Esophagus squamous epithelium (tissue), 5 donors: Measurements from ENCODE around the gene FOXP3. TPM values are rescaled to one million over a fixed set of nuclear protein-coding genes. Genes with fewer than 3 reads are reported as not detected.

ENCODE experiments used
- DNase-seq: peaks from one replicate; lab custom pipeline; 2025; lab: John Stamatoyannopoulos, UW
- H3K27ac ChIP-seq, 4 donors: fragments of 200-600 bp; sonication (generic); one replicate each; pipeline ENCODE4 v1.5.1; 2016 to 2019; ENCODE audit warnings: mild to moderate bottlenecking in 1 of 4
- H3K27me3 ChIP-seq, 4 donors: fragments of 200-600 bp; sonication (generic); 1 replicate in 3 of 4; 2 replicates in 1 of 4; pipeline versions ENCODE4 v1.5.1 to v1.6.0; 2017 to 2021; ENCODE audit warnings: antibody characterized with exemption in 1 of 4
- H3K36me3 ChIP-seq, 3 donors: fragments of 200-600 bp; sonication (generic); one replicate each; pipeline ENCODE4 v1.5.1; 2016 to 2019
- H3K4me1 ChIP-seq, 3 donors: fragments of 200-600 bp; sonication (generic); one replicate each; pipeline ENCODE4 v1.5.1; 2017 to 2019
- H3K4me3 ChIP-seq, 4 donors: fragments of 200-600 bp; sonication (generic); 1 replicate in 3 of 4; 2 replicates in 1 of 4; pipeline ENCODE4 v1.5.1; 2016 to 2019; ENCODE audit warnings: mild to moderate bottlenecking in 2 of 4, moderate library complexity in 1 of 4
- H3K9me3 ChIP-seq, 3 donors: fragments of 200-600 bp; sonication (generic); one replicate each; pipeline ENCODE4 v1.5.1; 2016 to 2019
- CTCF ChIP-seq, 6 experiments: fragments of 450-650 bp in 4 of 6; fragments of 200-600 bp in 2 of 6; sonication (generic) in 2 of 6; IDR thresholded peaks; one replicate each; pipeline ENCODE4 v1.5.1; 2016 to 2019; ENCODE audit warnings: antibody characterized with exemption in 6 of 6, mild to moderate bottlenecking in 4 of 6, moderate library complexity in 4 of 6
- POLR2A ChIP-seq, 4 donors: fragments of 450-650 bp; IDR thresholded peaks; one replicate each; pipeline ENCODE4 v1.6.1; 2017; ENCODE audit warnings: antibody characterized with exemption in 4 of 4, mild to moderate bottlenecking in 4 of 4, moderate library complexity in 3 of 4
- WGBS, 2 donors: methylation state at CpG; one replicate each; pipeline ENCODE4 v1.1.5; 2018; 5-methylcytosine and 5-hydroxymethylcytosine counted together
- intact Hi-C: fragments of 100-400 bp; cut with DNase I; formaldehyde crosslinking; loops from one replicate; pipeline ENCODE4 v1.15.0; 2022
- total RNA-seq, 4 donors: library from RNA; depleted of rRNA; stranded (reverse); fragments of >200 nt; gene quantifications; one replicate each; pipeline ENCODE4 v1.1.0, GENCODE V29; 2016
- donor health status: DM: yes; HTN: yes; CAD: no.

Gene FOXP3
- total RNA-seq, 4 donors from 2014 or later, result 0.38 to 2.1 (median 0.81) TPM

- WGBS, 2 donors, result 52 to 65% methylated on average over 3 of the region's 3 CpGs
- intact Hi-C loops, result no loop called here
- H3K27me3 ChIP-seq, result no peaks in the 10 kb centered on the region
- H3K27ac ChIP-seq, result no peak overlapping the region
- DNase-seq, result no peak
- H3K9me3 ChIP-seq, result no peaks in the 10 kb centered on the region
- peaks cover 2 to 42% (median 14%) of the 10 kb centered on the region in 3 donors for H3K4me1 ChIP-seq
- TF ChIP-seq POLR2A (IDR thresholded peaks at IDR 0.05), result no peak
- TF ChIP-seq CTCF (IDR thresholded peaks at IDR 0.05), result no peak
- peaks cover 0 to 10% (median 0%) of the 10 kb centered on the region in 3 donors for H3K36me3 ChIP-seq
- H3K4me3 ChIP-seq, result no peak overlapping the region
These were observed 13.0 kb upstream of the FOXP3 start for GRCh38 chrX:49277535-49277830.

GRCh38 chrX:49276671-49277534 is 12.4 kb upstream of the FOXP3 start:
- Histone ChIP-seq H3K9me3 (no peaks in the 10 kb centered on the region), H3K4me3 (no peak overlapping the region), H3K27ac (no peak overlapping the region), H3K4me1 (peaks cover 6 to 48% (median 18%) of the 10 kb centered on the region in 3 donors), H3K36me3 (peaks cover 0 to 10% (median 0%) of the 10 kb centered on the region in 3 donors), H3K27me3 (no peaks in the 10 kb centered on the region)
- 21 to 60% methylated on average over 3 to 15 of the region's 19 CpGs for WGBS, 2 donors
- TF ChIP-seq POLR2A (IDR thresholded peaks at IDR 0.05) (no peak), CTCF (IDR thresholded peaks at IDR 0.05) (no peak)
- intact Hi-C loops, result no loop called here
- DNase-seq, result no peak

GRCh38 chrX:49276207-49276606 is 11.7 kb upstream of the FOXP3 start:
- intact Hi-C loops, result no loop called here
- H3K27ac ChIP-seq, result no peak overlapping the region

GRCh38 chrX:49273181-49273727 is 8.7 kb upstream of the FOXP3 start:
- intact Hi-C loops, result no loop called here

More at GRCh38 chrX:49276207-49276606, 11.7 kb upstream of the FOXP3 start:
- Histone ChIP-seq H3K27me3 (no peaks in the 10 kb centered on the region), H3K36me3 (peaks cover 0 to 10% (median 0%) of the 10 kb centered on the region in 3 donors), H3K4me1 (peaks cover 12 to 55% (median 24%) of the 10 kb centered on the region in 3 donors), H3K9me3 (no peaks in the 10 kb centered on the region), H3K4me3 (no peak overlapping the region)
- TF ChIP-seq CTCF (IDR thresholded peaks at IDR 0.05) (no peak), POLR2A (IDR thresholded peaks at IDR 0.05) (no peak)
- no peak for DNase-seq
- WGBS, 2 donors, result 36 to 54% methylated on average over 1 of the region's 1 CpG

More at GRCh38 chrX:49273181-49273727, 8.7 kb upstream of the FOXP3 start:
- Histone ChIP-seq H3K4me1 (peaks cover 18 to 67% (median 29%) of the 10 kb centered on the region in 3 donors), H3K27me3 (no peaks in the 10 kb centered on the region), H3K4me3 (no peak overlapping the region), H3K9me3 (no peaks in the 10 kb centered on the region), H3K36me3 (peaks cover 0 to 10% (median 0%) of the 10 kb centered on the region in 3 donors), H3K27ac (no peak overlapping the region)
- WGBS, 2 donors, result 75 to 77% methylated on average over 4 to 7 of the region's 8 CpGs
- TF ChIP-seq CTCF (IDR thresholded peaks at IDR 0.05) (no peak), POLR2A (IDR thresholded peaks at IDR 0.05) (no peak)
- no peak for DNase-seq
